ENCODE measurements around the gene ITPK1. TPM values are rescaled to one million over a fixed set of nuclear protein-coding genes. Genes with fewer than 3 reads are reported as not detected.

The ITPK1 gene
- total RNA-seq, 1 experiment from 2014 or later, result 66.2 TPM

DNA sequence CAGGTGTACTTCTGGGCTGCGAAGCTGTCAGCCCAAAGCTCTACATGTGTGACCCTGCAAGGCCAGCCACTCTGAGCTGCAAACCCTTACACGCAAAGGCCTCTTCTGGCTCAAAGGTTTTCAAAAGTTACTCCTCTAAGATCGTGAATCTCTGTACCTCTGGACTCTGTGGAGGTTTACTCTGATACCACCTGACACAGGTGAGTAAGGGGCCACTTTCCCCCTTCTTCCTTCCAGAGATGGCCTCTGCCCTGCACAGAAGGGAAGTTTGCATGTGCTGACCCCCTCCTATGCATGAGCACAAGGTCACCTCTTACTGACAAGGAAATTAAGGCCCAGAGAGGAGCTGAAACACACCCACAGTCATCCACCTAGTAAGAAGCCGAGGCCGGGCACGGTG lies 14.5 kb downstream of the ITPK1 start:
- peaks cover 79% of the 10 kb centered on the region for H3K79me2 ChIP-seq (ENCODE audit: low read length)
- no peak overlapping the region for H2AFZ ChIP-seq (ENCODE audit: low read length)
- no peak for DNase-seq
- no peaks in the 10 kb centered on the region for H3K9me2 ChIP-seq (replicated peaks; ENCODE audit: low read length)
- H3K36me3 ChIP-seq (ENCODE audit: low read depth, low read length), result no peaks in the 10 kb centered on the region
- no peak overlapping the region for H3K27ac ChIP-seq (ENCODE audit: low read length)
- H3K4me2 ChIP-seq (ENCODE audit: low read length), result no peak overlapping the region
- no peaks in the 10 kb centered on the region for H3K27me3 ChIP-seq (ENCODE audit: low read length)
- CTCF ChIA-PET, result interaction anchor here (1.3 kb wide), 1 partner anchor 31 kb away, joined by 4 read pairs; no protein-coding TSS in a partner anchor
- no peaks in the 10 kb centered on the region; the same call in 1 of the 2 replicates for H4K20me1 ChIP-seq (ENCODE audit: low read length)
- intact Hi-C loops (cut with micrococcal nuclease), result no loop called here
- no peaks in the 10 kb centered on the region for H3F3A ChIP-seq (ENCODE audit: low read length, unreplicated experiment)
- no TSS peak for BruUV-seq (replicated peaks)
- no peak overlapping the region for H3K9ac ChIP-seq (ENCODE audit: low read length)
- H3K9me3 ChIP-seq (ENCODE audit: low read length), result no peaks in the 10 kb centered on the region
- H3K4me1 ChIP-seq (ENCODE audit: insufficient read depth, low read length), result peaks cover 20% of the 10 kb centered on the region
- POLR2A ChIA-PET (ENCODE audit: unreplicated experiment), result no interaction called here
- TF ChIP-seq EZH2phosphoT487 (IDR thresholded peaks at IDR 0.05; ENCODE audit: borderline replicate concordance, low read length) (no peak), EZH2 (IDR thresholded peaks at IDR 0.05; ENCODE audit: low read length, unreplicated experiment) (no peak)
- ATAC-seq, result no peak
- H3K4me3 ChIP-seq (ENCODE audit: low read length), result no peak overlapping the region

DNA sequence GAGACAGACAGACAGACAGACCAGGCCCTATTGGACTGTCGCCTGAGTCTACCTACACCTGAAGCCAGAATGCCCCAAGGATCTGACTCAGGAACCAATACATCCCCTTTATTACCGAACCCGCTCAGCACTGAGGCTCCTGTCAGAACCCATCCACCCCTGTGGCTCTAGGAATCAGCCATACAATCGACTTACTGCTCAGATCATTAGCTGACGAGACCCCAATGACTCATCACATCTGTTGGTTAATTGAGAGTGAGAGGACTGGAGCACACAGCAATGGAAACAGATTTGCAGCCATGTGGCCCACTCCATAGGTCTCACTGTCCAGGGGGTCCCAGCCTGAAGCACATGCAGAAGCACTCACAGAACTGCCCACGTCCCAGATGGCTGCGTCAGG lies 15.2 kb downstream of the ITPK1 start:
- peaks cover 82% of the 10 kb centered on the region for H3K79me2 ChIP-seq (ENCODE audit: low read length)
- ChIA-PET CTCF (no interaction called here), POLR2A (ENCODE audit: unreplicated experiment) (no interaction called here)
- intact Hi-C loops (cut with micrococcal nuclease), result no loop called here
- TF ChIP-seq, protein P1, sequence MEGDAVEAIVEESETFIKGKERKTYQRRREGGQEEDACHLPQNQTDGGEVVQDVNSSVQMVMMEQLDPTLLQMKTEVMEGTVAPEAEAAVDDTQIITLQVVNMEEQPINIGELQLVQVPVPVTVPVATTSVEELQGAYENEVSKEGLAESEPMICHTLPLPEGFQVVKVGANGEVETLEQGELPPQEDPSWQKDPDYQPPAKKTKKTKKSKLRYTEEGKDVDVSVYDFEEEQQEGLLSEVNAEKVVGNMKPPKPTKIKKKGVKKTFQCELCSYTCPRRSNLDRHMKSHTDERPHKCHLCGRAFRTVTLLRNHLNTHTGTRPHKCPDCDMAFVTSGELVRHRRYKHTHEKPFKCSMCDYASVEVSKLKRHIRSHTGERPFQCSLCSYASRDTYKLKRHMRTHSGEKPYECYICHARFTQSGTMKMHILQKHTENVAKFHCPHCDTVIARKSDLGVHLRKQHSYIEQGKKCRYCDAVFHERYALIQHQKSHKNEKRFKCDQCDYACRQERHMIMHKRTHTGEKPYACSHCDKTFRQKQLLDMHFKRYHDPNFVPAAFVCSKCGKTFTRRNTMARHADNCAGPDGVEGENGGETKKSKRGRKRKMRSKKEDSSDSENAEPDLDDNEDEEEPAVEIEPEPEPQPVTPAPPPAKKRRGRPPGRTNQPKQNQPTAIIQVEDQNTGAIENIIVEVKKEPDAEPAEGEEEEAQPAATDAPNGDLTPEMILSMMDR (conservative IDR thresholded peaks at IDR 0.05; ENCODE audit: low read depth, low read length), result no peak
- no TSS peak for BruUV-seq (replicated peaks)
- H3K4me3 ChIP-seq (ENCODE audit: low read length), result no peak overlapping the region
- no peak overlapping the region for H3K27ac ChIP-seq (ENCODE audit: low read length)
- no peaks in the 10 kb centered on the region for H3K27me3 ChIP-seq (ENCODE audit: low read length)
- H3F3A ChIP-seq (ENCODE audit: low read length, unreplicated experiment), result no peaks in the 10 kb centered on the region
- no peak overlapping the region for H3K9ac ChIP-seq (ENCODE audit: low read length)
- ATAC-seq, result no peak
- no peaks in the 10 kb centered on the region for H3K9me2 ChIP-seq (replicated peaks; ENCODE audit: low read length)
- no peaks in the 10 kb centered on the region for H3K9me3 ChIP-seq (ENCODE audit: low read length)
- no peak overlapping the region for H3K4me2 ChIP-seq (ENCODE audit: low read length)
- H4K20me1 ChIP-seq (ENCODE audit: low read length), result no peaks in the 10 kb centered on the region; the same call in 1 of the 2 replicates
- no peaks in the 10 kb centered on the region for H3K36me3 ChIP-seq (ENCODE audit: low read depth, low read length)
- H3K4me1 ChIP-seq (ENCODE audit: insufficient read depth, low read length), result peaks cover 13% of the 10 kb centered on the region
- no peak overlapping the region for H2AFZ ChIP-seq (ENCODE audit: low read length)
- no peak for DNase-seq

DNA sequence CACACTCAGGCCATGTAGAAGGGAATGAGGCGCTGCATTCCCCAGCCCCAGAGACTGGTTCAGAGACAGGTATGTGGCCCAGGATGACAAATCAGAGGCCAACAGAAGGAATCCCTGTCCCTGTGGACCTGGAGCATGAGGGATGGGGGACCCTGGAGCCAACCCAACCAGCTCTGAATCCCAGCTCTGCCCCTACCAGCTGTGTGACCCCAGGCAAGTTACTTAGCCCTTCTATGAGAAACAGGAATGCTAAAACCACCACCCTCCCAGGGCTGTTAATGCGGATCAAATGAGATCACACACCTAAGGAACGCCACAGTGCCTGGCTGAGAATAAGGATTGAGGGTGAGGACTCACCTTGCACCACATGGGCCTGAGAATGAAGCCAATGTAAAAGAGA lies 15.6 kb downstream of the ITPK1 start:
- Histone ChIP-seq H3K27me3 (ENCODE audit: low read length) (no peaks in the 10 kb centered on the region), H3K79me2 (ENCODE audit: low read length) (peaks cover 84% of the 10 kb centered on the region), H3F3A (ENCODE audit: low read length, unreplicated experiment) (no peaks in the 10 kb centered on the region), H4K20me1 (ENCODE audit: low read length) (no peaks in the 10 kb centered on the region; the same call in 1 of the 2 replicates), H3K9me3 (ENCODE audit: low read length) (no peaks in the 10 kb centered on the region), H3K4me1 (ENCODE audit: insufficient read depth, low read length) (peaks cover 9% of the 10 kb centered on the region), H3K9me2 (replicated peaks; ENCODE audit: low read length) (no peaks in the 10 kb centered on the region), H3K36me3 (ENCODE audit: low read depth, low read length) (no peaks in the 10 kb centered on the region), H3K4me3 (ENCODE audit: low read length) (no peak overlapping the region), H3K27ac (ENCODE audit: low read length) (no peak overlapping the region), H2AFZ (ENCODE audit: low read length) (no peak overlapping the region), H3K4me2 (ENCODE audit: low read length) (no peak overlapping the region), H3K9ac (ENCODE audit: low read length) (no peak overlapping the region)
- intact Hi-C loops (cut with micrococcal nuclease), result no loop called here
- CTCF ChIA-PET, result no interaction called here
- POLR2A ChIA-PET (ENCODE audit: unreplicated experiment), result no interaction called here
- DNase-seq (no peak), ATAC-seq (no peak)
- TF ChIP-seq, protein P1 (conservative IDR thresholded peaks at IDR 0.05; ENCODE audit: low read depth, low read length), result no peak
- TF ChIP-seq EZH2phosphoT487 (IDR thresholded peaks at IDR 0.05; ENCODE audit: borderline replicate concordance, low read length), result no peak
- TF ChIP-seq EZH2 (IDR thresholded peaks at IDR 0.05; ENCODE audit: low read length, unreplicated experiment), result no peak
- no TSS peak for BruUV-seq (replicated peaks)

All from PC-3 (cell line).